HG02763 (cell line): Measurements from ENCODE around the gene TMEM212.
"Not testable (repeated sequence)": the region's sequence is repeated elsewhere in the genome, so short reads cannot be mapped to it uniquely, and the experiment has no call there.

Experiments used
- ATAC-seq: cut with Tn5 transposase; IDR thresholded peaks from one replicate; pipeline ENCODE4 v1.9.1; 2021; ENCODE audit warnings: mild to moderate bottlenecking, moderate library complexity; ENCODE audit not compliant: unreplicated experiment

Gene TMEM212

GRCh38 chr3:171883257-171883892 is 40.2 kb downstream of the TMEM212 start:
- no peak for ATAC-seq

GRCh38 chr3:171883893-171884279 is 40.7 kb downstream of the TMEM212 start:
- ATAC-seq, result no peak

GRCh38 chr3:171888466-171888865 is 45.3 kb downstream of the TMEM212 start:
- no peak for ATAC-seq

- no peak for ATAC-seq
These were observed 47.2 kb downstream of the TMEM212 start for GRCh38 chr3:171890398-171890797.

GRCh38 chr3:171892457-171892856 is 49.3 kb downstream of the TMEM212 start:
- ATAC-seq, result no peak

- no peak for ATAC-seq
These were observed 52.1 kb downstream of the TMEM212 start for GRCh38 chr3:171895291-171895690.

- no peak for ATAC-seq
These were observed 52.8 kb downstream of the TMEM212 start for GRCh38 chr3:171895900-171896299.

- ATAC-seq, result no peak
These were observed 53.2 kb downstream of the TMEM212 start for GRCh38 chr3:171896316-171896715.

GRCh38 chr3:171898192-171898591 is 55.0 kb downstream of the TMEM212 start:
- ATAC-seq, result no peak

- ATAC-seq, result no peak
These were observed 57.3 kb downstream of the TMEM212 start for GRCh38 chr3:171900446-171900845.

GRCh38 chr3:171901615-171902312 is 58.6 kb downstream of the TMEM212 start:
- no peak for ATAC-seq

GRCh38 chr3:171904829-171905228 is 61.7 kb downstream of the TMEM212 start:
- ATAC-seq, result no peak

GRCh38 chr3:171906503-171906902 is 63.4 kb downstream of the TMEM212 start:
- ATAC-seq, result not testable (repeated sequence)

GRCh38 chr3:171906951-171907676 is 64.0 kb downstream of the TMEM212 start:
- ATAC-seq, result no peak

- ATAC-seq, result no peak
These were observed 64.6 kb downstream of the TMEM212 start for GRCh38 chr3:171907761-171908160.

GRCh38 chr3:171908731-171909130 is 65.6 kb downstream of the TMEM212 start:
- ATAC-seq, result no peak
